Activated T-helper 1 cell treated with anti-CD3 and anti-CD28 coated beads, Interleukin-12 subunit alpha, Interleukin-12 subunit beta, Interleukin-2, Interleukin-4 antibody, amounts not matched to agents 30 ng/mL and 10 ng/mL and 1 ng/mL, durations not matched to agents 14 hours and 24 hours and 36 hours (primary cell): Measurements from ENCODE around the gene SH2D6. TPM values are rescaled to one million over a fixed set of nuclear protein-coding genes. Genes with fewer than 3 reads are reported as not detected.
"Not testable (repeated sequence)": the region's sequence is repeated elsewhere in the genome, so short reads cannot be mapped to it uniquely, and the experiment has no call there.

Experiments used
- DNase-seq: peaks from one replicate; pipeline ENCODE4 v3.0.0; 2021; ENCODE audit warnings: low spot score
- H3K27ac Mint-ChIP-seq: one replicate; pipeline ENCODE4 v1.8.0; 2021; ENCODE audit warnings: mild to moderate bottlenecking, mixed read lengths
- H3K27me3 Mint-ChIP-seq: one replicate; pipeline ENCODE4 v1.8.0; 2022; ENCODE audit warnings: mild to moderate bottlenecking, moderate library complexity, mixed read lengths; ENCODE audit not compliant: insufficient read depth
- H3K36me3 Mint-ChIP-seq: one replicate; pipeline ENCODE4 v1.8.0; 2021; ENCODE audit warnings: low read depth, mixed read lengths
- H3K4me1 Mint-ChIP-seq: one replicate; pipeline ENCODE4 v1.8.0; 2021; ENCODE audit warnings: low read depth, mixed read lengths
- H3K4me3 Mint-ChIP-seq: one replicate; pipeline ENCODE4 v1.8.0; 2021; ENCODE audit warnings: mild to moderate bottlenecking, moderate library complexity, mixed read lengths
- H3K9me3 Mint-ChIP-seq: one replicate; pipeline ENCODE4 v1.8.0; 2021; ENCODE audit warnings: mixed read lengths
- intact Hi-C: fragments of 100-400 bp; cut with micrococcal nuclease; formaldehyde crosslinking; loops from one replicate; pipeline ENCODE4 v1.15.1; 2024
- total RNA-seq: library from RNA; stranded (reverse); gene quantifications from 2 replicates; pipeline ENCODE4 v1.2.3, GENCODE V29; 2022

Gene SH2D6
- total RNA-seq, 1 donor from 2014 or later: 0.70 TPM

DNA sequence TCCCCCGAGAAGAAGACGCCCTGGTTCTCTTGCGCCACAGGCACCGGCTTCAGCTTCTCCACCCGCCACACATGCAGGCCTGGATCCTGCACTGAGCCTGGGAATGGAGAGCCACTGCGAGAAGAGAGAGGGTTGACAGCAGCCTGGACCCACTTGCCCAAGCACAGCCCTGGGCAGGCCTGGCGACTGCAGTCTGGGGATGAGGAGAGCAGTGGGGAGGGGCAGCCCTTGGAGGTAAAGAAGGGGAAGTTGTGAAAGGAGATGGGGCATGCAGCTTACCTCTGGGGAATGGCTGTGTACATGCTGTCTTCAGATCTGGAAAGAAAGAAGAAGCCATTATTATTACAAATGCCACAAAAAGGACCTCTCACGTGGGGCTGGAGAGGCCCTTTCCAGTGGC, 16.7 kb upstream of the SH2D6 start:
- H3K4me1 Mint-ChIP-seq: peaks cover 29% of the 10 kb centered on the region
- no peak for DNase-seq
- H3K27ac Mint-ChIP-seq: no peak overlapping the region
- H3K27me3 Mint-ChIP-seq: no peaks in the 10 kb centered on the region
- intact Hi-C loops: no loop called here
- peaks cover 14% of the 10 kb centered on the region for H3K9me3 Mint-ChIP-seq
- no peak overlapping the region for H3K4me3 Mint-ChIP-seq
- H3K36me3 Mint-ChIP-seq: peaks cover 31% of the 10 kb centered on the region

GRCh38 chr2:85405201-85406059, 13.1 kb upstream of the SH2D6 start:
- DNase-seq: peak; percentile 63
- intact Hi-C loops: loop anchor here (1.0 kb wide), 1 partner anchor 13 kb away; the partner anchor contains the start of gene SH2D6
- H3K27me3 Mint-ChIP-seq: no peaks in the 10 kb centered on the region

GRCh38 chr2:85409845-85410583, 8.5 kb upstream of the SH2D6 start, which contains the start of gene CAPG:
CAPG (minus strand) TSS chr2:85410366; CDS start chr2:85402145, 8,221 bp downstream.
- DNase-seq: peak; percentile 33
- H3K27me3 Mint-ChIP-seq: peaks cover 7% of the 10 kb centered on the region
- peak within 1 kb of the TSS; percentile 82 for H3K4me3 Mint-ChIP-seq
- H3K9me3 Mint-ChIP-seq: no peaks in the 10 kb centered on the region
- H3K27ac Mint-ChIP-seq: peak within 1 kb of the TSS; percentile 66
- peaks cover 60% of the 10 kb centered on the region for H3K4me1 Mint-ChIP-seq
- H3K36me3 Mint-ChIP-seq: peaks cover 11% of the 10 kb centered on the region
- intact Hi-C loops: loop anchor here (1.0 to 10.0 kb wide), 2 partner anchors 56 to 1035 kb away; partner anchors contain the start of genes ELMOD3, KDM3A and RETSAT

More at GRCh38 chr2:85405201-85406059, 13.1 kb upstream of the SH2D6 start:
- Mint-ChIP-seq H3K36me3 (peaks cover 26% of the 10 kb centered on the region), H3K4me3 (peak overlapping the region; percentile 56), H3K9me3 (peaks cover 14% of the 10 kb centered on the region), H3K27ac (peak overlapping the region; percentile 80), H3K4me1 (peaks cover 45% of the 10 kb centered on the region)

DNA sequence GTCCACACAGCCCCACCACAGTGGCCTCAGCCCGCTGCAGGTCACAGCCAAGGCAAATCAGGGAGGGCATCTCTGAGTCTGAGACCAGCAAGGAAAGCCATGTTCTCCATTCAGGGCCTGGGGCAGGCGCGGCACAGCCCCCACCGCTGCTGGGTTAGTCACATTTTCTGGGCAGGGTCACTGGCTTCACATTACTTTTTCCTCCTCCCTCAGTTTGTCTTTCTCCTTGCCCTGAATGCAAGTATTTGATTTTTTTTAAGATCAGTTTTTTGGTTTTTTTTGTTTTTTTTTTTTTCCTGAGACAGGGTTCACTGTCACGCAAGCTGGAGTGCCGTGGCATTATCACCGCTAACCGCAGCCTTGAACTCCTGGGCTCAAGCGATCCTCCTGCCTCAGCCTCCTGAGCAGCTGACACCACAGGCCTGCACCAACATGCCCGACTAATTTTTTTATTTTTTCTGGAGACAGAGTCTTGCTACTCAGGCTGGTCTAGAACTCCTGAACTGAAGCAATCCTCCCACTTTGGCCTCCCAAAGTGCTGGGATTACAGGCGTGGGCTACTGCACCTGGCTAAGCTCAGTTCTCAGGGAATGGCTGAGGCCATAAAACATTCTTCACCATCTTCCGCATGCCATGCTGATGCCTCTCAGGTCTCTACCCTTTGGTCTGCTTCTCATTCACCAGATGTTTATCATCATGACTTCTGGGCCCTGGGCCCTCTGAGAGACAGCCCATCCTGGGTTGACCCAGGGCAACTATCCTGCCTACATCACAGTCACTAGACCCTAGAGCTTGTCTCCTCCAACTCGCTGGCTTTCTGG, 7.7 kb upstream of the SH2D6 start:
- Mint-ChIP-seq H3K4me3 (peak overlapping the region; percentile 82), H3K27ac (peak overlapping the region; percentile 41), H3K36me3 (peaks cover 9% of the 10 kb centered on the region), H3K9me3 (no peaks in the 10 kb centered on the region), H3K27me3 (peaks cover 7% of the 10 kb centered on the region), H3K4me1 (peaks cover 60% of the 10 kb centered on the region)
- intact Hi-C loops: loop anchor here (10.0 kb wide), 1 partner anchor 1034 kb away; the partner anchor contains the start of gene KDM3A
- no peak for DNase-seq

DNA sequence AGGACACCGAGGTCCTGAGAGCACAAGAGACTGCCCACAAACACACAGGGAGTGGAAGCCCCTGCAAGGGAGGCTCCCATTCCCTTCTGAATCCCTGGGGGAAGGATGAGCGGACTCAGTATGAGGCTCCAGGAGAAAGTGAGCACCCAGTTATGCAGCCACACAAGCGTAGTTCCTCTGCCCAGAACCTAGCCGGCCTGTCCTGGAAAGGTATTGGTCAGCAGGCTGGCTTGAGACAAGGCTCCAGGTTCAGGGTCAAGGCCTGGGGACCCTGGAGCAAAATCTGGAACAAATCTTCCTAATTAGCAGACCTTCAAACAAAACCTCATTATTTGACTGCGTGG, 7.1 kb upstream of the SH2D6 start:
- peaks cover 7% of the 10 kb centered on the region for H3K27me3 Mint-ChIP-seq
- DNase-seq: no peak
- H3K9me3 Mint-ChIP-seq: no peaks in the 10 kb centered on the region
- intact Hi-C loops: loop anchor here (10.0 kb wide), 1 partner anchor 1033 kb away; the partner anchor contains the start of gene KDM3A
- peaks cover 8% of the 10 kb centered on the region for H3K36me3 Mint-ChIP-seq
- H3K27ac Mint-ChIP-seq: no peak overlapping the region
- no peak overlapping the region for H3K4me3 Mint-ChIP-seq
- H3K4me1 Mint-ChIP-seq: peaks cover 57% of the 10 kb centered on the region

DNA sequence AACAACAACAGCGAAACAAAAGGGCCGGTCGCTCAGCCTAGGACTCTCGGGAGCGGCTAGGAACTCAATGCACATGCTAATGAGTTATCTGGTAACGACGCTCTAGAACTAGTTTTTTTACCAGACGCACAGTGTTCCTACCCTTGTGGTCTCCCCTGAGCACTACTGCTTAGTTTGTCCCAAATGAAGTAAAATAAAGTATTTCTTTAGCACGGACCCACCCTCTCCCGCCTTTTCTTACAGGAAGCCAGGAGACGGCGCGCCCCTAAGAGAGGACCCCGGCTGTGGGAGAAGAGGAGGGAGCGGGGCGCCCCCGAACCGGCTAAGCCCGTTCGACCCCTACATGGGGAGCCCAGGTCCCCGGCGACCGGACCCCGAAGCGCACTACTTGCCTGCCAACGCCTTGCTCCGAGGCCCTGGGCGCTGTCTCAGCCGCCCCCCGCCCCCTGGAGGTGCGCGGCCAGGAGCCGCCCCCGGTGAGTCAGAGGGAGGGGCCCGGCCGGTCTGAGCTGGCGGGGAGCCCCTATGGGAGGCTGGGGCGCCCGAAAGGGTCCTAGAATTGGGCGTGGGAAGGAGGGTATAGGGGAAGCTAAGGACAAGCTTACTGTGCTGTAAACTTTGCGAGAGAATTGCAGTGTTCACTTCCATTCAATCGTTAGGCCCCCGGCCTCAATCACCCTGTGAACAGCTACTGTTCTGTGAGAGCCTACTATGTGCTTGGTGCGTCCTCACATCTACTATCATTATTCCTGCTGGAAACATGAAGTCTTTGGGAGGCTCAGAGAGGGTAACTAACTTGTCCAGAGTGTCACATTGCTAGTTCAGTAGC, 4.7 kb upstream of the SH2D6 start:
- Mint-ChIP-seq H3K27me3 (peaks cover 7% of the 10 kb centered on the region), H3K9me3 (no peaks in the 10 kb centered on the region), H3K4me1 (peaks cover 52% of the 10 kb centered on the region), H3K4me3 (peak overlapping the region; percentile 73), H3K27ac (no peak overlapping the region), H3K36me3 (peaks cover 1% of the 10 kb centered on the region)
- DNase-seq: no peak
- intact Hi-C loops: loop anchor here (10.0 kb wide), 1 partner anchor 1031 kb away; the partner anchor contains the start of gene KDM3A

- intact Hi-C loops: loop anchor here (10.0 kb wide), 1 partner anchor 1030 kb away; the partner anchor contains the start of gene KDM3A
- H3K4me1 Mint-ChIP-seq: peaks cover 52% of the 10 kb centered on the region
- not testable (repeated sequence) for H3K4me3 Mint-ChIP-seq, H3K27ac Mint-ChIP-seq, H3K36me3 Mint-ChIP-seq, H3K9me3 Mint-ChIP-seq, H3K27me3 Mint-ChIP-seq, DNase-seq
These were observed 4.1 kb upstream of the SH2D6 start for GRCh38 chr2:85414421-85414759.

DNA sequence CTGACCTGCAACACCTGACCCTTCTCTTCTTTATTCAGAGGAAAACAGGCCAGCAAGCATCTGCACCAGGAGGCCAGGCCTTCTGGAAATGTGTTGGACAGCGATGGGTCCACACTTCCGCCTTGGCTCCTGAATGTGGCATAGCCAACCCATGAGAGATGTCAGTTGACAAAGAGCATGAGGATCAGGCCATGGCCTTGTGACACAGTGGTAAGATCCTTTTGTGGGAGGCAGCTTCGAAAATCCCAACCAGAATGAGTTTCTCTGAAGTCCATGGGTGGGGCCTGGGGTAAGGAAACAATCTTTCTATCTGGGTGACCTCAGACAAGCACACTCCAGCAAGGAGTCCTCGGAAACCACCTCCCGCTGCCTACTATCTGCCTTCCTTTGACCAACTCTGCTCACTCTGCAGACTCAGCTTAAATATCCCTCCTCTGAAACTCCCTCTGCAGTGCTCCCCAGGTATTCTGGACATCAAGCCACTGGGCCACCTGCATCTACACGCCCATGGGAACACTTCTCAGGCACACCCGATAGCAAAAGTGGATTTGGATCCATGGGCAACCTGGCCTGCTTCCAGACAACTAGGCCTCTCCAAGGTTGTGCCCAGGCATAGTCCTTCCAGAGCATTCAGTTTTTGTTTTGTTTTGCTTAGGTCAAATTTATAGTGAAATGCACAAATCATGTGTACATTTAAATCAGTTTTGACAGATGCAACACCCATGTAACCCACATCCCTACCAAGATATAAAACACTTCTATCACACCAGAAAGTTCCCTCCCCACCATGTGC, 3.6 kb upstream of the SH2D6 start:
- Mint-ChIP-seq H3K9me3 (no peaks in the 10 kb centered on the region), H3K4me3 (no peak overlapping the region), H3K27ac (peak overlapping the region; percentile 55), H3K27me3 (peaks cover 7% of the 10 kb centered on the region), H3K36me3 (peaks cover 1% of the 10 kb centered on the region), H3K4me1 (peaks cover 52% of the 10 kb centered on the region)
- intact Hi-C loops: loop anchor here (5.0 to 10.0 kb wide), 3 partner anchors 692 to 1030 kb away; partner anchors contain the start of genes IMMT, KDM3A, MRPL35 and POLR1A
- DNase-seq: no peak

DNA sequence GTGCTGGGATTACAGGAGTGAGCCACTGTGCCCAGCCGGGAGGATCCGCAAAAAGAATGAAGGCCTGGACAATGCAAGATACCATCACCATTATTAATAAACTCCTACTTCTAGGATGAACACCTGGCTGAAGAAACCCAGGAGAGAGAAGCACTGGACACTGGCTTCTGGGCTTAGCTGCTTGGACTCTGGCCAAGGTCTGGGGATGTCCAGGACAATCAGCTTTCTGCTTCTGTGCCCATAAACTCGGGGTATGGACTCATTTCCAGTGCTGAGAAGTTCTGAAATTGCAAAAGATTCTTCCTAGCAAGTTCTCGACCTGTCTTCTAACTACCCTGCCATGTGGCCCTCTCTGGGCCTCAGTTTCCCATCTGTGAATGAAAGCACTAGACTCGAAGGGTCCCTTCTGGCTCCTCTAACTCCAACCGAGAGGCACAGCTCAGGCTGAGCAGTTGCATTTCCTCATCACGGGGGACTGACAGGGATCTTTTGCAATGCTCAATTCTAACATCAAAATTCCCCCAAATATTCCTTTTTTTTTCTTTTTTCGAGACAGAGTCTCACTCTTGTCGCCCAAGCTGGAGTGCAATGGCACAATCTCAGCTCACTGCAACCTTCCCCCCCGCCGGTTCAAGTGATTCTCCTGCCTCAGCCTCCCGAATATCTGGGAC, 2.4 kb upstream of the SH2D6 start:
- peaks cover 7% of the 10 kb centered on the region for H3K27me3 Mint-ChIP-seq
- H3K4me3 Mint-ChIP-seq: no peak overlapping the region
- H3K27ac Mint-ChIP-seq: no peak overlapping the region
- H3K36me3 Mint-ChIP-seq: peaks cover 1% of the 10 kb centered on the region
- no peak for DNase-seq
- H3K4me1 Mint-ChIP-seq: peaks cover 52% of the 10 kb centered on the region
- intact Hi-C loops: loop anchor here (5.0 to 10.0 kb wide), 3 partner anchors 691 to 1029 kb away; partner anchors contain the start of genes IMMT, KDM3A, MRPL35 and POLR1A
- no peaks in the 10 kb centered on the region for H3K9me3 Mint-ChIP-seq

DNA sequence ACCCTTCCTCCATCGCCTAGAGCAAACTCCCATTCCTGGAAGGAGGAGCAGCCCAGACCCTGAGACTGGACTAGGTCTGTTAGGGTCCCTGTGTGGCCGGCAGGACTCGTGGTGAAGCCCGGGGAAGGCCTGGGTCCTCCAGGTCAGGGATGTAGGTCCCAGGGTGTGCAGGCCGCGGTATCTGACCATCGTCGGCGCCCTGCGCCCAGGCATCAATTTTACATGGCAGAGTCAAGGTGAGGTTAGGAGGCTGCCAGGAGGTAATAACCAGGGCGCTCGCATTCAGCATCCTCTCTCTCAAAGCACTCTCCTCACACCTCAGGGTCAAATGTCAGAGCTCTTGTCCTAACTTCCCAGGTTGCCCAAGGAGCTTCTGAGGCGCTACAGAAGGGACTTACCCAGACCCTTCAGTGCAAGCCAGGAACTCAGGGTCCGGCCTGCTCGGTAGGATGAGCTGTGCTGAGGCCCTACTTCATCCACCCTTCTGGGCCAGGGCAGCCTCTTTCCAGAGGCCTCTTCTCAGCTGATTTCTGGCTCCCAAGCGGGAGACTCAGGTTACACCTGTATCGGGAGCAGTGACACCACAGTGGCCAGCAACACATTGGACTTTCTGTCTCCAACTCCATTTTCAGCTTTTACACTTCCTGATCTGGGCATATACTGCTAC, 628 bp downstream of the SH2D6 start:
- Mint-ChIP-seq H3K9me3 (no peaks in the 10 kb centered on the region), H3K4me1 (peaks cover 47% of the 10 kb centered on the region)
- DNase-seq: no peak

More for the DNA sequence above, 628 bp downstream of the SH2D6 start:
- H3K27me3 Mint-ChIP-seq: no peaks in the 10 kb centered on the region
- H3K27ac Mint-ChIP-seq: peak overlapping the region; percentile 77
- intact Hi-C loops: loop anchor here (5.0 to 10.0 kb wide), 3 partner anchors 688 to 1026 kb away; partner anchors contain the start of genes IMMT, KDM3A, MRPL35 and POLR1A
- peak overlapping the region; percentile 96 for H3K4me3 Mint-ChIP-seq
- peaks cover 1% of the 10 kb centered on the region for H3K36me3 Mint-ChIP-seq
